Colon (tissue), 2 donors: Measurements from ENCODE around the gene ICE2.

Experiments
- FAIRE-seq: peaks from 2 replicates; lab custom pipeline; 2012; peaks lifted over from hg19 to GRCh38; lab: Jason Lieb, UNC
- donor health status: control.
- donor health status: control.

Gene ICE2

GRCh38 chr15:60390231-60390630, 88.7 kb downstream of the ICE2 start:
- no peak for FAIRE-seq

- no peak for FAIRE-seq
These were observed 89.5 kb downstream of the ICE2 start for GRCh38 chr15:60389261-60390077.

GRCh38 chr15:60387321-60387720, 91.6 kb downstream of the ICE2 start:
- FAIRE-seq: no peak

GRCh38 chr15:60386615-60387014, 92.3 kb downstream of the ICE2 start:
- no peak for FAIRE-seq

GRCh38 chr15:60385620-60386552, 93.1 kb downstream of the ICE2 start:
- no peak for FAIRE-seq

- FAIRE-seq: no peak
These were observed 94.3 kb downstream of the ICE2 start for GRCh38 chr15:60384526-60385126.

- no peak for FAIRE-seq
These were observed 94.9 kb downstream of the ICE2 start for GRCh38 chr15:60384053-60384452.

- FAIRE-seq: no peak
These were observed 95.9 kb downstream of the ICE2 start for GRCh38 chr15:60382773-60383674.

GRCh38 chr15:60381148-60381788, 97.7 kb downstream of the ICE2 start:
- FAIRE-seq: no peak

GRCh38 chr15:60379525-60380274, 99.2 kb downstream of the ICE2 start:
- FAIRE-seq: no peak

- no peak for FAIRE-seq
These were observed 99.8 kb downstream of the ICE2 start for GRCh38 chr15:60379185-60379524.

GRCh38 chr15:60376677-60377095, 102.3 kb downstream of the ICE2 start:
- FAIRE-seq: no peak

GRCh38 chr15:60375306-60375705, 103.6 kb downstream of the ICE2 start:
- no peak for FAIRE-seq

GRCh38 chr15:60374628-60375081, 104.3 kb downstream of the ICE2 start:
- no peak for FAIRE-seq

- FAIRE-seq: no peak
These were observed 104.7 kb downstream of the ICE2 start for GRCh38 chr15:60374209-60374608.

GRCh38 chr15:60373745-60374144, 105.2 kb downstream of the ICE2 start:
- no peak for FAIRE-seq

GRCh38 chr15:60373327-60373726, 105.6 kb downstream of the ICE2 start:
- no peak for FAIRE-seq

GRCh38 chr15:60372756-60373155, 106.2 kb downstream of the ICE2 start:
- FAIRE-seq: no peak

GRCh38 chr15:60372227-60372626, 106.7 kb downstream of the ICE2 start:
- FAIRE-seq: no peak
